HG03103 (cell line): ENCODE measurements around the gene DEGS2.
A peak's percentile ranks its signal among the peaks of the same experiment; 100 is the strongest.
"Not testable (repeated sequence)": the region's sequence is repeated elsewhere in the genome, so short reads cannot be mapped to it uniquely, and the experiment has no call there.

Source experiments
- ATAC-seq: cut with Tn5 transposase; IDR thresholded peaks from one replicate; pipeline ENCODE4 v1.9.1; 2021; ENCODE audit warnings: low read depth; ENCODE audit not compliant: unreplicated experiment

The DEGS2 gene

DNA sequence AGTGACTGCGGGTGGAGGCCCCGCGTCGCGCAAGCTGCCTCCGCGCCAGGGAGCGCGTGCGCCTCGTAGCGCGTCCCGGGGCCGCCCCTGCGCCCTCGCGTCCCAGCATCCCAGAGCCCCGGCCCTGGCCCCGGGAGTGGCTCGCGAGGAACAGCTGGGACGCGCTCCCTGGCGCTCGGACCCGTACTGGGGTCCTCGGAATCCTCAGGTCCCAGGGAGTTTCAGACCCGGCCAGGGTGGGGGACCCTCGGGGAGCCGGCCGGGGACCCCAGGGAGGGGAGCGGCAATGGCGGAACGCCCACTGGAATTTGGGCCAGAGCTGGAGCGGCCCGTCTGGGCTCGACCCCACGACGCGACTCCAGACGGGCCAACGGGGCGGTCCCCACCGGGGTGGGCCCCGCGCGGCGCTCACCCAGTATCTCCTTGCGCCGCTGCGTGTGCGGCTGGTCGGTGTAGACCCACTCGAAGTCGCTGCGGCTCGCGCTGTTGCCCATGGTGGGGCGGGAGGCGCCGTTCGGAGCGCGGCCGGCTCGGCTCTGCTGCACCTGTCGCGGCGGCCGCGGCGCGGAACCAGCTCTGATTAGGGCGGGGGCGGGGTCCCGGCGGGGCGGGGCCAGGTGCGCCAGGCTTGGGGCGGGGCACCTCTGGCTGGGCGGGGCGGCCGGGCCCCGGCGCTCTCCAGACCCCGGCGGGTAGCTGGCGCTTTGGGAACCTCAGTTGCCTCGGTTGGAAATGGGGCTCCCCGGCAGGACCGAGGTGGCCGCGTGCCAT is at the start of gene DEGS2:
DEGS2 (minus strand) TSS at position 552 of the 771 bp plus-strand sequence; CDS start at position 494, 58 bp downstream.
- ATAC-seq: peak; percentile 57

DNA sequence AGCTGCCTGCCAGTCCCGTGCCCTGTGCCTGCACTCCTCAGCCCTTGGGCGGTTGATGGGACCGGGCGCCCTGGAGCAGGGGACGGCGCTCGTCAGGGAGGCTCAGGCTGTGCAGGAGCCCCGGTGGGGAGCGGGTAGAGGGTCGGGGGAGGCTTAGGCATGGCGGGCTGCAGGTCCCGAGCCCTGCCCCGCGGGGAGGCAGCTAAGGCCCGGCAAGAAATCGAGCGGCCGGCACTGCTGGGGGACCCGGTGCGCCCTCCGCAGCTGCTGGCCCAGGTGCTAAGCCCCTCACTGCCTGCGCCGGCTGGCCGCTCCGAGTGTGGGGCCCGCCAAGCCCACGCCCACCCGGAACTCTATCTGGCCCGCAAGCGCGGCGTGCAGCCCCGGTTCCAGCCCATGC is 48.7 kb upstream of the DEGS2 start:
- ATAC-seq: not testable (repeated sequence)

- ATAC-seq: not testable (repeated sequence)
Measured at GRCh38 chr14:100207588-100207987, 48.1 kb upstream of the DEGS2 start.

GRCh38 chr14:100204835-100205167 is 45.4 kb upstream of the DEGS2 start:
- not testable (repeated sequence) for ATAC-seq

GRCh38 chr14:100203962-100204834 is 44.8 kb upstream of the DEGS2 start:
- no peak for ATAC-seq

- no peak for ATAC-seq
Measured at GRCh38 chr14:100203146-100203545, 43.7 kb upstream of the DEGS2 start.

DNA sequence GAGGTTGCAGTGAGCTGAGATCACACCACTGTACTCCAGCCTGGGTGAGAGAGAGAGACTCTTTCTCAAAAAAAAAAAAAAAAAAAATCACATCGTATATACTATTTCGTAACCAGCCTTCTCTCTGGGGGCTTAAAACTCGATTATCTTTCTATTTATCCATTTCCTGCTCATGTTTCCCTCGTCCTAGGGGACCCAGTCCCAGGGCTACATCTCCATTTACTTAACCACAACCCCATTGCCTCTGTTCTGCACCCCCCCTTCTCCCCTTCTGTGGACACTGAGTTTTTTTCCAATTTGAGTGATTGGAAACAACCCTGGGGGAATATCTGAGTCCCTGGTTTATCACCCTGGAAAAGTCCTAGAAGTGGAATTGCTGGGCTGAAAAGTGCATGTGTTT is 43.3 kb upstream of the DEGS2 start:
- ATAC-seq: no peak

- ATAC-seq: no peak
Measured at GRCh38 chr14:100201701-100202100, 42.3 kb upstream of the DEGS2 start.

- ATAC-seq: no peak
Measured at GRCh38 chr14:100200311-100200710, 40.9 kb upstream of the DEGS2 start.

DNA sequence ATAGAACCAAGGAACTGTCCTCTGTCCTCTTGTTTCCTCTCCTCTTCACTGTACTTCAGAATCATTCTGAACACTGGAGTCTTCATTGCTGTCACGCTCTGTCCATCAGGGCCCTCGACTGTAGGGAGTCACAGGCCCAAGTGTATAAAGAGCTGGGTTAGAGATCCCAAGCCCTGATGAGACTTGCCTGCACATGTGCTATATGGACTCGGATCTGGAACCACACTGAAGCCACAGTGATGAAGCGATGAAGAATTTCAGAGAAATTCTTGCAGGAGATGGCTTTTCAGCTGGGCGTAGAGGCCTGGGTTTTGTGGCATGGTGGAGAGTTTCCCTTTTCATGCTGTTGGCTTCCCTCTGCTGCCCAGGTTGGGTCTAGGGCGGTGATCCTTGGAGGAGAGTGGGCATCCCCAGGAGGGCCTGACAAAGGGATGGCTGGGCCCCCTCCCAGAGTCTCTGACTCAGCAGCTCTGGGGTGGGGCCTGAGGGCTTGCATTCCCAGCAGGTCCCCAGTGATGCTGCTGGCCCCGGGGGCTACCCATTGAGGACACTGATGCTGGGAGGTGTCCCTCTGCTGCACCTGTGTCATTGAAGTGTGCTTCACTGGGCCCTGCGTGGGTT is 39.9 kb upstream of the DEGS2 start:
- no peak for ATAC-seq

DNA sequence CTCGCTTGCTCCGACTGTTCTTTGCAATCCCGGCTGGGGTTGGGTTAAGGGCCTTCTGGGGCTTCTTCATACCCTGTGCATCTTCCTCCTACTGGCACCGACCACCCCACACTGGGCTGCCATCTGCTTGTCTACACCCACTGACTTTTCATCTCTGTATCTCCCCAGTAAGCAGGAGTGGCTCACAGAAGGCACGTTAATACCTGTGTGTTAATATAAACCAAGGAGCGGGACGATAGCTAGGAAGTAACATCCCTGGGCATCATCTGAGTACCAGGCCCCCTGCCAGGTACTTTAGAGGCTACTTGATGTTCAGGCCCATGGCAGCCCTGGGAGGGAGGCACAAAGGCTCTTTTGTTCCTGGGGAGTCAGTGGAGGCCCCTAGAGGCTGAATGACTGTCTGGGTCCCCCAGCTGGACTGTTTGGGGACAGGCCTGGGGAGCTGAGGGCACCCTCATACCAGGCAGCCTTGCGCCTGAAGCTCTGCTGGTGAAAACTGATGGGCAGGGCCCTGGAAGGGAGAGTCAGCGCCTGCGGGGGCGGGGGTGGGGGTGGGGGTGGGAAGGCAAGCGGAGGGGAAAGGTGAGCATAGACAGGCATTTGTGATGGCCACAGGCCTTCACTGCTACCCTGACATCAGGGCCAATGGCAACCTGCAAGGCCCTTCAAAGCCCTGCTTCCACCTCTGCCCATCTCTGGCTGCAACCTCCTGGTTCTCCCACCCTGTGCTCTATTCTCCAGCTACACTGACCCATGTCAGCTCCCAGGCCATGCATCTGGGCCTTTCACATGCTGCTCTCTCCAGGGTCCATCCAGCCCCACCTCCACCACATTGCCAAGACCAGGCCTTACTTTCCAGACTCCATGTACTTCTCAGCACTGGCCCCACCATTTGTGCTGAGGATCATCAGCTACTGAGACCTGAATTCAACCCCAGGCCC is 34.2 kb upstream of the DEGS2 start:
- ATAC-seq: no peak

DNA sequence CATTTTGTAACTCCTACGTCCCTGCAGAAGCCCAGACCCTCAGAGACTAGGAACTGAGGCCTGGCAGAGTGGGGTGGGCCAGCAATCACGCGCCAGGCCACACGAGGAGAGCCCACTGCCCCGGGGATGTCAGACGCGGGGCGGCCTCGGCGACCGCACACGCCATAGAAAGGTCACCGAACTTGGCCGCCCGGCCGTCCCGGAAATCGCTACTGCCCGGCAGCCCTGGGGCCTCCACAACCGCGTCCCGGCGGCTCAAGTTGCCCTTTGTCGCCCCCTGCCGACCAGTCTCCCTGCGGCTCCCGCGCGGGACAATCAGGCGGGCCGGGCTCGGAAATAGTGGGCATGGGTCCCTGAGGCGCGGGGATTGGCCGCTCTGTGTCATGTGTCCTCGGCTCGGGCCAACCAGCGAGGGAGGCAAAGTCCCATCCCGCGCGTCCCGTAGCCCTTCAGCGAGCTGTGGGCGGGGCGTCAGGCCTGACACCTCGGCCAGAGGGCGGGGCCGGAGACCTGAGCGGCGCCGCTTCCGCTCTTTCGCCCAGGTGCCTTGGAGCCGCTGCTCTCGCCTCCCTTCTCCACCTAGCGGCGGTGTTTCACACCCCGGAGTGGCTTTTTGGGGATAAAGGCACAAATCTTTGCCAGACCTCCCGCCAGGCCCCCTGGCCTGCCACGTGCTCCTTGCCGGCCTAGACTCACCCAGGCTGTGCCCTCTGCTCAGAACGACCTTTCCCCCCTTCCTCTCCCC is 33.4 kb upstream of the DEGS2 start:
- ATAC-seq: peak; percentile 97

GRCh38 chr14:100192250-100192671 is 32.8 kb upstream of the DEGS2 start:
- no peak for ATAC-seq

GRCh38 chr14:100191584-100192249 is 32.3 kb upstream of the DEGS2 start:
- ATAC-seq: no peak

GRCh38 chr14:100190126-100190525 is 30.7 kb upstream of the DEGS2 start:
- no peak for ATAC-seq

GRCh38 chr14:100188392-100189030 is 29.1 kb upstream of the DEGS2 start:
- no peak for ATAC-seq

GRCh38 chr14:100187247-100187833 is 27.9 kb upstream of the DEGS2 start:
- ATAC-seq: no peak
